ENCODE results near the gene LY86. TPM values are rescaled to one million over a fixed set of nuclear protein-coding genes. Genes with fewer than 3 reads are reported as not detected.

The LY86 gene
- total and polyA plus RNA-seq, 10 of the 15 experiments (the other 5 are each of a cell fraction or from before 2014, with no cell fraction given), result 68.2 to 457 (median 128) TPM

- TF ChIP-seq NR2C2 (IDR thresholded peaks at IDR 0.05; ENCODE audit: borderline replicate concordance, control insufficient read depth, insufficient read length, low read depth) (no peak), ZBED1 (IDR thresholded peaks at IDR 0.05; ENCODE audit: borderline replicate concordance) (no peak), NRF1 (conservative IDR thresholded peaks at IDR 0.05; ENCODE audit: low read depth, low read length) (no peak), TAF1 (IDR thresholded peaks at IDR 0.05; ENCODE audit: borderline replicate concordance, low read depth, low read length) (no peak), SUPT20H (IDR thresholded peaks at IDR 0.05; ENCODE audit: borderline replicate concordance, control insufficient read depth, low read depth, low read length) (no peak), MXI1 (IDR thresholded peaks at IDR 0.05; ENCODE audit: low read depth, low read length) (no peak), KAT2A (conservative IDR thresholded peaks at IDR 0.05; ENCODE audit: control insufficient read depth, low read depth, low read length) (no peak), STAT3 (IDR thresholded peaks at IDR 0.05; ENCODE audit: low read depth, low read length) (no peak), HCFC1 (IDR thresholded peaks at IDR 0.05; ENCODE audit: low read length) (no peak), PAX8 (IDR thresholded peaks at IDR 0.05) (no peak), POU2F2 (IDR thresholded peaks at IDR 0.05; ENCODE audit: borderline replicate concordance, low read depth, low read length) (no peak)
- TF ChIP-seq, protein P1, sequence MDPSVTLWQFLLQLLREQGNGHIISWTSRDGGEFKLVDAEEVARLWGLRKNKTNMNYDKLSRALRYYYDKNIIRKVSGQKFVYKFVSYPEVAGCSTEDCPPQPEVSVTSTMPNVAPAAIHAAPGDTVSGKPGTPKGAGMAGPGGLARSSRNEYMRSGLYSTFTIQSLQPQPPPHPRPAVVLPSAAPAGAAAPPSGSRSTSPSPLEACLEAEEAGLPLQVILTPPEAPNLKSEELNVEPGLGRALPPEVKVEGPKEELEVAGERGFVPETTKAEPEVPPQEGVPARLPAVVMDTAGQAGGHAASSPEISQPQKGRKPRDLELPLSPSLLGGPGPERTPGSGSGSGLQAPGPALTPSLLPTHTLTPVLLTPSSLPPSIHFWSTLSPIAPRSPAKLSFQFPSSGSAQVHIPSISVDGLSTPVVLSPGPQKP (IDR thresholded peaks at IDR 0.05; ENCODE audit: low read depth, low read length), result no peak
- TF ChIP-seq, protein P2, sequence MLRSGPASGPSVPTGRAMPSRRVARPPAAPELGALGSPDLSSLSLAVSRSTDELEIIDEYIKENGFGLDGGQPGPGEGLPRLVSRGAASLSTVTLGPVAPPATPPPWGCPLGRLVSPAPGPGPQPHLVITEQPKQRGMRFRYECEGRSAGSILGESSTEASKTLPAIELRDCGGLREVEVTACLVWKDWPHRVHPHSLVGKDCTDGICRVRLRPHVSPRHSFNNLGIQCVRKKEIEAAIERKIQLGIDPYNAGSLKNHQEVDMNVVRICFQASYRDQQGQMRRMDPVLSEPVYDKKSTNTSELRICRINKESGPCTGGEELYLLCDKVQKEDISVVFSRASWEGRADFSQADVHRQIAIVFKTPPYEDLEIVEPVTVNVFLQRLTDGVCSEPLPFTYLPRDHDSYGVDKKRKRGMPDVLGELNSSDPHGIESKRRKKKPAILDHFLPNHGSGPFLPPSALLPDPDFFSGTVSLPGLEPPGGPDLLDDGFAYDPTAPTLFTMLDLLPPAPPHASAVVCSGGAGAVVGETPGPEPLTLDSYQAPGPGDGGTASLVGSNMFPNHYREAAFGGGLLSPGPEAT (IDR thresholded peaks at IDR 0.05; ENCODE audit: low read depth), result no peak
- ATAC-seq (no peak), FAIRE-seq (no peak), DNase-seq (ENCODE audit: low read depth, low spot score) (no peak)
- peaks cover 0 to 2% of the 10 kb centered on the region in 2 experiments; a peak in 2 of 4 replicates for H3K36me3 ChIP-seq (ENCODE audit: control insufficient read depth in 2 of 2, insufficient read depth in 2 of 2, low read length in 1 of 2)
- H2AFZ ChIP-seq (ENCODE audit: control insufficient read depth, low read depth, low read length), result no peak overlapping the region
- H3K27me3 ChIP-seq (replicated peaks in 1 of 2; ENCODE audit: control insufficient read depth in 2 of 2, insufficient read depth in 2 of 2, low read length in 1 of 2), result no peaks in the 10 kb centered on the region
- H4K20me1 ChIP-seq (ENCODE audit: control insufficient read depth, insufficient read depth), result no peaks in the 10 kb centered on the region
- no peaks in the 10 kb centered on the region; the same call in 1 of the 2 replicates for H3K4me1 ChIP-seq (ENCODE audit: control insufficient read depth, insufficient read depth, low read length)
- no peak overlapping the region for H3K27ac ChIP-seq (ENCODE audit: control insufficient read depth, insufficient read depth)
- no peak overlapping the region for H3K4me2 ChIP-seq (ENCODE audit: control insufficient read depth, insufficient read depth)
- intact Hi-C loops (cut with micrococcal nuclease; ENCODE audit: unreplicated experiment), result no loop called here
- H3K9me3 ChIP-seq (replicated peaks; ENCODE audit: control insufficient read depth, insufficient read depth, low read length), result no peaks in the 10 kb centered on the region
- ChIA-PET SMC1A (ENCODE audit: uncharacterized antibody, unreplicated experiment) (interaction anchor here (0.8 to 4.8 kb wide), 12 partner anchors 8 to 501 kb away, joined by 3 to 22 read pairs (median 4); no protein-coding TSS in a partner anchor), RAD21 (ENCODE audit: unreplicated experiment) (interaction anchor here (1.0 to 5.8 kb wide), 7 partner anchors 9 to 165 kb away, joined by 3 to 47 read pairs (median 3); no protein-coding TSS in a partner anchor), POLR2A (interaction anchor here (3.1 kb wide), 1 partner anchor 30 kb away, joined by 14 read pairs; no protein-coding TSS in a partner anchor), CTCF (interaction anchor here (1.0 to 8.1 kb wide), 12 partner anchors 9 to 1107 kb away, joined by 3 to 92 read pairs (median 6); no protein-coding TSS in a partner anchor)
- no peaks in the 10 kb centered on the region for H3K79me2 ChIP-seq (ENCODE audit: control insufficient read depth, insufficient read depth, low read length)
- WGBS (ENCODE audit: insufficient coverage, insufficient replicate concordance, low lambda C conversion rate, missing lambda C conversion rate), result 86% methylated on average over 7 of the region's 7 CpGs
- BruUV-seq (replicated peaks), result no TSS peak
- H3K9ac ChIP-seq (ENCODE audit: control insufficient read depth, insufficient read depth, low read length), result no peak overlapping the region
- in situ Hi-C loops (cut with MboI), result no loop called here
- H3K4me3 ChIP-seq, result no peak overlapping the region
These were observed 32.3 kb upstream of the LY86 start for GRCh38 chr6:6556161-6556737.

Measured in GM12878 (cell line).